HCT116 (cell line): Measurements from ENCODE around the gene HELZ2. TPM values are rescaled to one million over a fixed set of nuclear protein-coding genes. Genes with fewer than 3 reads are reported as not detected.

Experiments used
- ATAC-seq: fragments of 200-7000 bp; cut with Tn5 transposase; 2 replicates; pipeline ENCODE4 v1.9.1; 2020; ENCODE audit warnings: mild to moderate bottlenecking, moderate library complexity
- BruUV-seq: library from RNA; stranded (reverse); fragments of 400-500 nt; replicated peaks from 2 replicates; lab custom pipeline; 2021; lab: Mats Ljungman, UMichigan
- CTCF ChIA-PET: fragments of 300-600 bp; sonication (Branson Sonifier 250); formaldehyde crosslinking; loops from one replicate; lab custom pipeline; 2021; ENCODE audit warnings: antibody characterized with exemption; lab: Charles Lee
- POLR2A ChIA-PET: fragments of 300-600, 350-600 bp; sonication (Branson Sonifier 250); formaldehyde crosslinking; loops from one replicate; lab custom pipeline; 2021; ENCODE audit warnings: antibody characterized with exemption; lab: Charles Lee
- RAD21 ChIA-PET, 2 experiments: fragments of 300-600 bp; sonication (Branson Sonifier 250); formaldehyde crosslinking; loops; one replicate each; lab custom pipeline; 2023; ENCODE audit warnings: low total read pairs in 2 of 2; ENCODE audit not compliant: uncharacterized antibody in 2 of 2, unreplicated experiment in 2 of 2, low non-redundant PET in 1 of 2; lab: Charles Lee
- DNase-seq: peaks from one replicate; pipeline ENCODE4 v3.0.0-alpha.2; 2010; ENCODE audit warnings: low read depth, low spot score
- H2AFZ ChIP-seq: fragments of 200-600 bp; shearing (Covaris generic), sonication (generic); 2 replicates; pipeline ENCODE4 v1.6.1; 2017; ENCODE audit warnings: low read depth, mixed run types, mixed read lengths, antibody characterized with exemption, low read length; ENCODE audit not compliant: poor library complexity, severe bottlenecking
- H3K27ac ChIP-seq: 2 replicates; pipeline ENCODE4 v1.5.1; 2012; ENCODE audit warnings: low read depth, low read length
- H3K27me3 ChIP-seq: fragments of 200-600 bp; sonication (generic); 2 replicates; pipeline ENCODE4 v1.6.1; 2016; ENCODE audit warnings: mixed run types, low read length, mixed read lengths; ENCODE audit not compliant: insufficient read depth
- H3K36me3 ChIP-seq, 2 experiments: fragments of 200-500 bp in 1 of 2; fragments of 200-600 bp in 1 of 2; sonication (Bioruptor generic) in 1 of 2; sonication (generic) in 1 of 2; 2 replicates each; pipeline versions ENCODE4 v1.5.1 to v1.6.1; 2014 to 2016; ENCODE audit warnings: low read length in 2 of 2, inconsistent platforms in 1 of 2, mixed read lengths in 1 of 2, mixed run types in 1 of 2; ENCODE audit not compliant: insufficient read depth in 2 of 2, control insufficient read depth in 1 of 2
- H3K4me1 ChIP-seq, 2 experiments: fragments of 200-600 bp in 1 of 2; sonication (generic) in 1 of 2; 2 replicates each; pipeline versions ENCODE4 v1.5.1 to v1.6.1; 2012 to 2017; ENCODE audit warnings: low read length in 2 of 2, inconsistent platforms in 1 of 2, mild to moderate bottlenecking in 1 of 2, mixed read lengths in 1 of 2, mixed run types in 1 of 2, moderate library complexity in 1 of 2; ENCODE audit not compliant: insufficient read depth in 2 of 2, control insufficient read depth in 1 of 2
- H3K4me2 ChIP-seq: fragments of 200-600 bp; sonication (generic); 2 replicates; pipeline ENCODE4 v1.6.1; 2017; ENCODE audit warnings: mixed run types, low read length, mixed read lengths
- H3K4me3 ChIP-seq, 2 experiments: fragments of 200-600 bp in 1 of 2; sonication (generic) in 1 of 2; replicated peaks in 1 of 2; 2 replicates each; pipeline ENCODE4 v1.5.1; 2011 to 2016; ENCODE audit warnings: low read length in 2 of 2, control low read depth in 1 of 2, low read depth in 1 of 2, mild to moderate bottlenecking in 1 of 2, mixed read lengths in 1 of 2, mixed run types in 1 of 2
- H3K79me2 ChIP-seq: fragments of 200-600 bp; sonication (generic); 2 replicates; pipeline ENCODE4 v1.6.1; 2017; ENCODE audit warnings: mild to moderate bottlenecking, mixed run types, low read length, moderate library complexity, mixed read lengths; ENCODE audit not compliant: insufficient read depth
- H3K9ac ChIP-seq: fragments of 200-600 bp; sonication (generic); 2 replicates; pipeline ENCODE4 v1.6.1; 2016; ENCODE audit warnings: low read length, mixed read lengths
- H3K9me2 ChIP-seq: fragments of 200-600 bp; sonication (generic), shearing (Covaris generic); 2 replicates; pipeline ENCODE4 v1.6.1; 2017; ENCODE audit warnings: mixed run types, mild to moderate bottlenecking, moderate library complexity; ENCODE audit not compliant: insufficient read depth
- H3K9me3 ChIP-seq, 2 experiments: fragments of 200-500 bp in 1 of 2; fragments of 200-600 bp in 1 of 2; sonication (Bioruptor generic) in 1 of 2; sonication (generic) in 1 of 2; 2 replicates each; pipeline ENCODE4 v1.6.1; 2014 to 2017; ENCODE audit warnings: low read length in 2 of 2, mixed read lengths in 2 of 2, inconsistent platforms in 1 of 2, low read depth in 1 of 2, mild to moderate bottlenecking in 1 of 2, mixed run types in 1 of 2, moderate library complexity in 1 of 2; ENCODE audit not compliant: control insufficient read depth in 1 of 2, insufficient read depth in 1 of 2
- H4K20me1 ChIP-seq: fragments of 200-600 bp; sonication (generic), shearing (Covaris generic); 2 replicates; pipeline ENCODE4 v1.6.1; 2017; ENCODE audit warnings: mixed run types, mild to moderate bottlenecking, moderate library complexity; ENCODE audit not compliant: insufficient read depth
- CTCF ChIP-seq, 3 experiments: fragments of 200-600 bp in 1 of 3; sonication (generic) in 1 of 3; IDR thresholded peaks in 2 of 3; conservative IDR thresholded peaks in 1 of 3; 2 replicates each; pipeline ENCODE4 v1.5.1; 2012 to 2017; ENCODE audit warnings: low read depth in 2 of 3, low read length in 2 of 3, antibody characterized with exemption in 1 of 3, borderline replicate concordance in 1 of 3, control low read depth in 1 of 3, mild to moderate bottlenecking in 1 of 3, mixed read lengths in 1 of 3, mixed run types in 1 of 3, moderate library complexity in 1 of 3; ENCODE audit not compliant: insufficient read depth in 1 of 3
- POLR2AphosphoS5 ChIP-seq: IDR thresholded peaks from 2 replicates; pipeline ENCODE4 v1.6.1; 2011; ENCODE audit warnings: mild to moderate bottlenecking, low read depth, low read length, moderate library complexity
- RAD21 ChIP-seq: IDR thresholded peaks from 2 replicates; pipeline ENCODE4 v1.6.1; 2012; ENCODE audit warnings: low read depth, mild to moderate bottlenecking
- YY1 ChIP-seq: IDR thresholded peaks from 2 replicates; pipeline ENCODE4 v1.6.1; 2011; ENCODE audit warnings: low read length, low read depth, moderate library complexity, mild to moderate bottlenecking; ENCODE audit not compliant: insufficient replicate concordance; ENCODE audit errors: extremely low read depth
- ZFX ChIP-seq: fragments of 450-650 bp; IDR thresholded peaks from 2 replicates; pipeline ENCODE4 v1.6.1; 2017
- ZNF274 ChIP-seq: fragments of 200-500 bp; sonication (Bioruptor generic); IDR thresholded peaks from 2 replicates; pipeline ENCODE4 v1.6.1; 2014; ENCODE audit warnings: mild to moderate bottlenecking, low read depth, low read length, inconsistent platforms
- intact Hi-C: fragments of 100-400 bp; cut with micrococcal nuclease; formaldehyde crosslinking; loops from 2 replicates; pipeline ENCODE4 v1.10.0; 2022
- total RNA-seq: library from RNA; stranded (reverse); gene quantifications from one replicate; pipeline ENCODE4 v1.2.1, GENCODE V29; 2021; ENCODE audit not compliant: unreplicated experiment

HELZ2 gene
- total RNA-seq, 1 experiment from 2014 or later: 44.0 TPM

GRCh38 chr20:63536997-63537524 lies 37.0 kb downstream of the HELZ2 start, which contains the start of gene PTK6:
Gene PTK6 (minus strand): TSS chr20:63537376. CDS start chr20:63537314, 62 bp downstream.
- Histone ChIP-seq H3K27ac (peak within 1 kb of the TSS; percentile 97), H3K79me2 (no peaks in the 10 kb centered on the region), H3K9ac (peak within 1 kb of the TSS; percentile 76), H3K27me3 (no peaks in the 10 kb centered on the region), H3K9me2 (no peaks in the 10 kb centered on the region), H3K9me3 (no peaks in the 10 kb centered on the region), H4K20me1 (no peaks in the 10 kb centered on the region), H3K36me3 (no peaks in the 10 kb centered on the region), H3K4me1 (peaks cover 41 to 82% of the 10 kb centered on the region in 2 experiments), H2AFZ (no peak within 1 kb of the TSS), H3K4me2 (peak within 1 kb of the TSS; percentile 99), H3K4me3 (peak within 1 kb of the TSS; percentile 67)
- CTCF ChIA-PET: interaction anchor here (0.6 to 3.3 kb wide), 24 partner anchors 9 to 585 kb away, joined by 3 to 30 read pairs (median 5); partner anchors contain the start of genes ARFRP1, HELZ2, PPDPF and PRPF6
- RAD21 ChIA-PET: interaction anchor here (0.8 to 2.0 kb wide), 6 partner anchors 16 to 328 kb away, joined by 3 to 8 read pairs (median 4); partner anchors contain the start of genes PPDPF (in 1 of the 2) and TPD52L2 (in 1 of the 2)
- DNase-seq (no peak), ATAC-seq (peak; percentile 48)
- POLR2A ChIA-PET: interaction anchor here (0.9 to 3.3 kb wide), 9 partner anchors 8 to 443 kb away, joined by 3 to 9 read pairs (median 4); partner anchors contain the start of genes PPDPF and TPD52L2
- BruUV-seq: no TSS peak
- TF ChIP-seq CTCF (IDR thresholded peaks at IDR 0.05 in 2 of 3, conservative IDR thresholded peaks at IDR 0.05 in 1 of 3; ENCODE audit: borderline replicate concordance in 1 of 3, insufficient read depth in 1 of 3, low read depth in 2 of 3, low read length in 2 of 3) (no peak), YY1 (peak; percentile 4), POLR2AphosphoS5 (peak; percentile 29; the same call in 1 of the 2 replicates), ZFX (peak; percentile 56), RAD21 (no peak), ZNF274 (no peak)
- intact Hi-C loops: loop anchor here (5.0 to 10.0 kb wide), 5 partner anchors 90 to 160 kb away; partner anchors contain the start of genes GMEB2 and TNFRSF6B
